ENCODE data around the gene RGS3.
A peak's percentile ranks its signal among the peaks of the same experiment; 100 is the strongest.

RGS3 gene

DNA sequence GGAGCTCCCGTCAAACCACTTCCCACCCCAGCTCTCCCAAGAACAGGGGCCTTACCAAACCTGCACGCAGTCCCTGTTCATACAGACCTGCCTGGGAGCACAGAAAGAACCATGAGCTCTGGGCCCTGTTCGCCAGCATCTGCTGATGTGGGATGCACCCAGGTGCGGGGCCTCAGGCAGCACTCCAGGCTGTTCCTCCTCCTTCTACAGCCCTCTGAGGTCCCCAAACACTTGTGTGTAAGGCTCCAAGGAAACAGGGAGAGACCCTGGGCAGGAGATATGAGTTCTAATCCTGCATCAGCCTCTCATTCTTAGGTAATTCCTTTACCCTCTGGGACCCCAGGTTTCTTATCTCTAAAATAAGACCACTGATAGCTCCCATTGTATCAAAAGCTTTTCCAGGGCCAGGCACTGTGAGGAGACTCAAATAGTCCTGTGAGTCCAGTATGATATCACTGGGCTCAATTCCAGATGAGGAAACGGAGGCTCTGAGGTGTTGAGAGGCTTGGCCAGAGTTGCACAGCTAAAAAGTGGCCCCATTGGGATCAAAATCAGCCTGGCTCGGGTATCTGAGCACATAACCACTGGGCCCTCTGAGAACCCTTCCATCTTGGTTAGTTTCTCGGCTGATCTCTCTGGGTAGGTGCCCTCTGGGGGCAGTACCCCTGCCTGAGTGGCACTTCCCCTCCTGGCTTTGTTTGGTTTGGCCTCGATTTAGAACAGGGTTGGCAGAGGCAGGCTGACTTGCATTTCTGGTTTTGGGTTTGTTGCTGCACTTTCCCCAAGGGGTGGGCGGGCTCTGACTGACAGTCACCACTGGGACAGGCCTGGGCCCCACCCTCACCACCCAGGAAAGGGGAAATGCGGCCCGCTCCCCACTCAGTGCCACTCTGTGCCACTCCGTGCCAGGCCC, 116.8 kb downstream of the RGS3 start:
- no peak for DNase-seq (ENCODE audit: extremely low read depth, low read depth)
- TF ChIP-seq CTCF (IDR thresholded peaks at IDR 0.05; ENCODE audit: low read depth, low read length, missing control alignments), result no peak
- no peak overlapping the region for H3K4me3 ChIP-seq (replicated peaks; ENCODE audit: low read depth, low read length)

GRCh38 chr9:113580954-113581311, 117.4 kb downstream of the RGS3 start:
- TF ChIP-seq CTCF (IDR thresholded peaks at IDR 0.05; ENCODE audit: low read depth, low read length, missing control alignments), result no peak
- no peak for DNase-seq (ENCODE audit: extremely low read depth, low read depth)
- no peak overlapping the region for H3K4me3 ChIP-seq (replicated peaks; ENCODE audit: low read depth, low read length)

GRCh38 chr9:113581865-113582697, 118.6 kb downstream of the RGS3 start:
- peak; percentile 77 for DNase-seq (ENCODE audit: extremely low read depth, low read depth)
- no peak overlapping the region for H3K4me3 ChIP-seq (replicated peaks; ENCODE audit: low read depth, low read length)

GRCh38 chr9:113582698-113583200, 119.2 kb downstream of the RGS3 start:
- no peak overlapping the region for H3K4me3 ChIP-seq (replicated peaks; ENCODE audit: low read depth, low read length)
- no peak for TF ChIP-seq CTCF (IDR thresholded peaks at IDR 0.05; ENCODE audit: low read depth, low read length, missing control alignments)
- no peak for DNase-seq (ENCODE audit: extremely low read depth, low read depth)

More at GRCh38 chr9:113581865-113582697, 118.6 kb downstream of the RGS3 start:
- TF ChIP-seq CTCF (IDR thresholded peaks at IDR 0.05; ENCODE audit: low read depth, low read length, missing control alignments), result peak; percentile 45

GRCh38 chr9:113583511-113584427, 120.2 kb downstream of the RGS3 start:
- DNase-seq (ENCODE audit: extremely low read depth, low read depth), result no peak
- no peak for TF ChIP-seq CTCF (IDR thresholded peaks at IDR 0.05; ENCODE audit: low read depth, low read length, missing control alignments)
- H3K4me3 ChIP-seq (replicated peaks; ENCODE audit: low read depth, low read length), result no peak overlapping the region
